HG02763 (cell line): ENCODE measurements around the gene FOLR2.
"Not testable (repeated sequence)": the region's sequence is repeated elsewhere in the genome, so short reads cannot be mapped to it uniquely, and the experiment has no call there.

Experiments
- ATAC-seq: cut with Tn5 transposase; IDR thresholded peaks from one replicate; pipeline ENCODE4 v1.9.1; 2021; ENCODE audit warnings: mild to moderate bottlenecking, moderate library complexity; ENCODE audit not compliant: unreplicated experiment

Gene FOLR2

GRCh38 chr11:72204886-72205285 is 11.7 kb upstream of the FOLR2 start:
- no peak for ATAC-seq

DNA sequence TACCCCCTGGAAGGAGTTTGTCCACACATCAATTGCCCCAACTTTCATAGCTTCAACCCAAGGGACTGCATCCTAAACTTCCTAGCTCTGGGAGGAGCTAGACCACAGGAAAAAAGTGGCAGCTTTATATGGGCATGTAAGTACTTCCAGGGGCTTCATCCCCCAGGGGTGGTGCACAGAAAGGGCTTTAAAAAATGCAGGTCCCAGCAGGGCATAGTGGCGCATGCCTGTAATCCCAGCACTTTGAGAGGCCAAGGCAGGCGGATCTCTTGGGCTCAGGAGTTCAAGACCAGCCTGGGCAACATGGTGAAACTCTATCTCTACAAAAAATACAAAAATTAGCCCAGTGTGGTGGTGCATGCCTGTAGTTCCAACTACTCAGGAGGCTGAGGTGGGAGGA is 9.8 kb upstream of the FOLR2 start:
- not testable (repeated sequence) for ATAC-seq

DNA sequence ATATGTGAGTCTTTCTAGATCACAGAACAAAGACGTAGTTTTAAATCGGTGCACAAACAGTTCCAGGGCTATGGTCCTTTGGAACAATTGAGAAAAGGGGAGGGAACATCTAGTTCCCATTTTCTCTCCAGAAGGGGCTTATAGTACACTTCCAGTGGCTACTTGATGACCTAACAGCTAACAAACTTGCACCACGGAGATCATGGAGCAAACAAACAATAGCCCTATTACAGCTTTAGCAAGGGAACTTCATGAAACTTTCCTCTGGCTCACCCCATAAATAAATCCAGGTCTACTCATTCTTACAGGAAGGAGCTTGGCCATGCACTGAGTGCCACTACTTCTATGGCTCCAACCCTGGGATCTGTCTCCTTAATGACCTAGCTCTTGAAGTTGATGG is 8.3 kb upstream of the FOLR2 start:
- no peak for ATAC-seq

DNA sequence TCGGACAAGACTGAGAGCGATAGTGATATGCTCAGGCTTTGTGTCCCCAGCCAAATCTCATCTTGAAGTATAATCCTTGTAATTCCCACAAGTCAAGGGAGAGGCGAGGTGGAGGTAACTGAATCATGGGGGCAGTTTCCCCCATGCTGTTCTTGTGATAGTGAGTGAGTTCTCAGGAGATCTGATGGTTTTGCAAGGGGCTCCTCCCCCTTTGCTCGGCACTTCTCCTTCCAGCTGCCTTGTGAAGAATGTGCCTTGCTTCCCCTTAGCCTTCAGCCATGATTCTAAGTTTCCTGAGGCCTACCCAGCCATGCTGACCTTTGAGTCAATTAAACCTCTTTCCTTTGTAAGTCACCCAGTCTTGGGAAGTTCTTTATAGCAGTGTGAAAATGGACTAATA is 7.5 kb upstream of the FOLR2 start:
- no peak for ATAC-seq

- ATAC-seq, result no peak
Measured at GRCh38 chr11:72217841-72218240, 1.2 kb downstream of the FOLR2 start.

GRCh38 chr11:72218251-72218745 is 1.7 kb downstream of the FOLR2 start:
- no peak for ATAC-seq

DNA sequence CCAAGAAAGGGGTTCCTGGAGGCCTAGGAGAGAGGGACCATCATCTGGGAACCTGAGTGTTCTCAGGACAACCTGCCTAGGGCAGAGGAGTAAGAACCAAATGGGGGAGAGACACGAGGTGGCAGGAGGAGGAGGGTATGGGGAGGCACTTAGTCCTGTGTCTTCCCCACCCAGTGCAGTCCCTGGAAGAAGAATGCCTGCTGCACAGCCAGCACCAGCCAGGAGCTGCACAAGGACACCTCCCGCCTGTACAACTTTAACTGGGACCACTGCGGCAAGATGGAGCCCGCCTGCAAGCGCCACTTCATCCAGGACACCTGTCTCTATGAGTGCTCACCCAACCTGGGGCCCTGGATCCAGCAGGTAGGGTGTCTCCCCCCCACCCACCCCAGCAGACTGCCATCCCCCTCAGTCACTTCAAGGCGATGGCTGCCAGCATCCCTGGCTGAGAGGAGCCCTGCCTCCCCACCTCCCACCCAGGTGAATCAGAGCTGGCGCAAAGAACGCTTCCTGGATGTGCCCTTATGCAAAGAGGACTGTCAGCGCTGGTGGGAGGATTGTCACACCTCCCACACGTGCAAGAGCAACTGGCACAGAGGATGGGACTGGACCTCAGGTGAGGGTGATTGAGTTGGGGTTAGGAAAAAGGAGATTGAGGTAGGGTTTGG is 4.2 kb downstream of the FOLR2 start:
- no peak for ATAC-seq

GRCh38 chr11:72221386-72222075 is 4.9 kb downstream of the FOLR2 start:
- no peak for ATAC-seq

- no peak for ATAC-seq
Measured at GRCh38 chr11:72222106-72222891, 5.7 kb downstream of the FOLR2 start.

DNA sequence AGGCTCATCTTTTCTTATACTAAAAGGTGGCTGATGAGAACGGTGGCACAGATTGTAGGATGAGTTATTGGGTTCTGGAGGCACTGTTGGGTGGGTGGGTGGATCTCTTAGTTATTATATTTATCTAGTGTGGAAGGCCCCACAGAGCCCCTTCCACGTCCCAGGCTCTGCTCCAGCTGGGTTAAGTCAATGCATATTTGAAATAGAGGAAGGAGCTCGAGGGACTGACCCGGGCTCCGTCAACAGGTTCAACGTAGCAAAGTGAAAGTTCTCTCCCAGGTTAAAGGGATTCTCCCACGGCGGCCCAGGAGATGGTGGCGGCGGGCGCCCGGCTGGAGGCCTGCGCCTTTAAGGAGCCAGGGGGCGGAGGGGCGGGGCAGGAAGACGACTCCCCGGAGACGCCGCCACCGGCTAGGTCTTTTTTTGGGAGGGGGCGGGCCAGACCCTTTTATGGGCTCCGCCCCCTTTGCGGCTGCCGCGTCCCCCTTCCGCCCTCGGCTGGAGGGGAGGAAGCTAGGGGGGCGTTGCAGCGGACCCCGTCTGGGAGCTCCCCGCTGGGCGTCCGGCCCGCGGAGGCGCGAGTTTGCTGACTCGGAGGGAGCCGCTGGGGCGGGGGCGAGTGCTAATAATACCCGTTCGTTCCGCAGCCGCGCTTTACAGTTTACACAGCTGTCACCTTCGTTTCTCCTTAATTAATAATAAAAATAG is 6.5 kb downstream of the FOLR2 start:
- ATAC-seq, result peak; percentile 68

- ATAC-seq, result peak; percentile 51
Measured at GRCh38 chr11:72223615-72224563, 7.3 kb downstream of the FOLR2 start.

DNA sequence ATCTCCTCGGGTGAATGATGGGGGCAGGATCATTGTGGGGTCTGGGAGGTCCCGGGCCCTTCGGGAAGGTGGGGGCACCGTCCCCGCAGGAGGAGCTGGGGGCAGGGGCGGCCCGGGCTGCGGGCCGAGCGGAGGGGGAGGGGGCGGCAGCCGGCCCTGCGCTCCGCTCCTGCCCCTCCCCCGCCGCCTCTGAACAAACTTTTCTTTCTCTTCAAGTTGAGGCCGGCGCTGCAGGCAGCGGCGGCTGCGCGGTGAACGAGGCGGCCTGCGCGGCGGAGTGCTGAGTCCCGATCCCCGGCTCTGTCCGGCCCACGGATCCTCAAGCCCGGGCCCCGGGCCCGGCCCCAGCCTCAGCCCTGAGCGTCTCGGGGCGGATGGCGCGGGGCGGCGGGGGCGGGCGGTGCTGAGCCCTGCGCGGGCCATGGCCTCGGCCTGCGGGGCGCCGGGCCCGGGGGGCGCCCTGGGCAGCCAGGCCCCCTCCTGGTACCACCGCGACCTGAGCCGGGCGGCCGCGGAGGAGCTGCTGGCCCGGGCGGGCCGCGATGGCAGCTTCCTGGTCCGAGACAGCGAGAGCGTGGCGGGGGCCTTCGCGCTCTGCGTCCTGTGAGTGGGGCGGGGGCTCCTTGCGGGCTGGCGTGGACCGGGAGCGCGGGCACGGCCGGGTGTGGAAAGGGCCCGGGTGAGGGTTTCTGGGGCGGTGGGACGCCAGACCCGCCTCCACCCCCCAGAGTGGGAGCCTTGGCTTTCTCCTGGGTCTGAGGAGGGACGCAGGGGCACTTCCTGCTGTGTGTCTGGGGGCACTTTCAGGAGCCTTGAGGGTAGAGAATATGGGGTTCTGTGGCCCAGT is 8.2 kb downstream of the FOLR2 start, which contains the start of gene INPPL1:
Gene INPPL1, plus strand, starts transcription at position 204 of the 847 bp plus-strand sequence. Its CDS starts 218 bp downstream, at position 422.
- no peak for ATAC-seq

DNA sequence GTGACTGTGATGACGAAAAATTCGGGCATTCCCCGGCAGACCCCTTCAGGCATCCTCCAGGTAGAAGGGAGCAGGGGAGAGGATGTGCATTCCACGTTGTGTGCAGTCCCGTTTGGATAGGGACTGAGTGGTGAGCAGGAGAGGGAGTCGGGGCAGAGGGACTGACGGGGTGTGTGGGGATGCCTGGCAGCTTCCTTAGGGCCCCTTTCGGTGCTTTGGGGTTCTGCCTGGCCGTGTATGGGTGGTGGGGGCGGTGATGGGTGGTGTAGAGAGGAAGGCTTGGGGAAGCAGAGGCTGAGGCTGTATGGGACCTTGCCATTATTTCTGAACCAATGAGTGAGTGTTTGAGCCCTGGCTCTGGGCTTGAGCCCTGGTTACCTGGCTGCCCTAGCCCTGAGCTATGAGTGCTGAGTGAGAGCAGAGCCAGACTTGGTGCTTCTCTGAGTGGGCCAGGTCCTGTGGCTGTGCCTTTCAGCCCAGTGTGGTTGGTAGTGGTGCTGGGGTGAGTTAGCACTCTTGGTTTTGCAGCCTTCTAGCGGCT is 8.9 kb downstream of the FOLR2 start:
- no peak for ATAC-seq

- ATAC-seq, result no peak
Measured at GRCh38 chr11:72226701-72227100, 10.1 kb downstream of the FOLR2 start.

DNA sequence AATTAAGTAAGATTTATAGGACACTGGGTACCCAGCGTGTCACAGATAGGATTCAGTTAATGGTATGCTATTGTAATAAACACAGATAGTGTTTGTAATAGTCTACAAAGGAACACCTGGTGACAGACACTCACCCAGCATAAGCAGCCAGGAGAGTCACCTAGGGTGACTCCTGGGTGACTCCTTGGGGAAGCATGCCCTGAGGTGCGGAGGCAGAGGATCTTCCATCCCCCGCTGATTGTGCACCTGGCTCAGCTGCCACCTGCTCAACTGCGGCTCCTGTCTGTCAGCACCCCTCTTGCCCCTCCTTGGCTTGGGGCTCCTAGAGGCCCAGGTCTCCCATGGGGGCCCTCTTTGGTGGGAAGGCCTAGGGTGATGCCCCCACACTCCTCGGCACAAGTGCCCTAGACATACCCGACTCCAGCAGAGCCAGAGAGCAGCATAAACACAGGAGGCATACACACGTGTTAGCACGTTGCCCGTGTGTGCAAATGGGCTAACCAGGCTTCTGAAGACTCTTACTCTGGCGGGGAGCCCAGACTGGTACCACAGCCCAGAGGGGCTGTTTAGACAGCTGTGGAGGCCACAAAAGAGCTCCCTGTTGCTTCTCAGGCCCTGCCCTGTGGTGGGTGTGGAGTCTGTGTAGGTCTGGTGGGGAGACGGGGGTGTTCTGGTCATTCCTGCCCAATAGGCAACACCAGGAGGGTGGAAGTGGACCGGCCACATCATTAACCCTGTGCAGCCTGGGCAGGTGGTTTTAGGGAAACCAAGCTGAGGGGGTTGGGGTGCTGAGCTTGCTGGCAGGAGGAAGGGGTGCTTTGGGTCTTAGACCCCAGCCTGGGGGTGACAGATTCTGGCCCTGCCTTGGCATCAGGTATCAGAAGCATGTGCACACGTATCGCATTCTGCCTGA is 11.0 kb downstream of the FOLR2 start:
- ATAC-seq, result no peak

DNA sequence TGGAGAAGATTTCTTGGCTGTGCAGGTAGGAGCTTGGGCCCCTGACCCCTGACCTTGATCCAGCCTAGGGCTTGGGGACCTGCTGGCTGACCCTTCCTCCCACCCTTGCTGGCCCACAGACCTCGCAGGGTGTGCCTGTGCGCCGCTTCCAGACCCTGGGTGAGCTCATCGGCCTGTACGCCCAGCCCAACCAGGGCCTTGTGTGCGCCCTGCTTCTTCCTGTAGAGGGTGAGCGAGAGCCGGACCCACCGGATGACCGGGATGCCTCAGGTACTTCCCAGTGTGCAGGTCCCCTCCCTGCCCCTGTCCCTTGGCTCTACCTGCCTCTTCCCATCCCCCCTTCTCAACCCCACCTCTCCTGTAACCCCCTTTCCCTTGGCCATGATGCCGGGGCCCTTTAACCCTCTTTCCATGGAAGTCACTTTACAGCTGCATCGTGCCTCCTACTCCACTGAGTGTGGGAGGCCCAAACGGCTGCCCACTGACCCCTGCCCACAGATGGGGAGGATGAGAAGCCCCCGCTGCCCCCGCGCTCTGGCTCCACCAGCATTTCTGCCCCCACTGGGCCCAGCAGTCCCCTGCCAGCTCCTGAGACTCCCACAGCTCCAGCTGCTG is 11.7 kb downstream of the FOLR2 start:
- ATAC-seq, result no peak

- ATAC-seq, result no peak
Measured at GRCh38 chr11:72228844-72229231, 12.2 kb downstream of the FOLR2 start.
